HG02938 (cell line): ENCODE results near the gene CHRNA1.

Source experiments
- ATAC-seq: cut with Tn5 transposase; IDR thresholded peaks from one replicate; pipeline ENCODE4 v1.9.1; 2021; ENCODE audit warnings: mild to moderate bottlenecking, moderate library complexity; ENCODE audit not compliant: unreplicated experiment

CHRNA1 gene

DNA sequence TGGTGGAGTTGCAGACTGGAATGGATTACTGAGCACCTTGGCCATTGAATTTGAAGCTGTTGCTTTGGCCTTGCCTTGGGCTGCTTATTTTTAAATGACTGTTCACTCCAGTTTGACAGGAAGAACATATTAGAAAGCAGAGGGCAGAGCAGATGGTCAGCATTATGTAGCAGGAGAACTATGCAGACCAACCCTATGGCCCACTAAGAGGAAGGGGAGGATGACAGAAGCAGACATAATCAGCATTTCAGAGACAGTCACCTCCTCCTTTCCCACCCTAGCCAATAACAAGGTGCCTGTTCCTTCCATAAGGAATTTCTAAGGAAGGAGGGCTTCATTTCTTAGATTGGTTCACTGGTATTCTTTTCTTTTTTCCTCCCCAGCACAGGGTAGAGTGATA lies 2.4 kb downstream of the CHRNA1 start:
- no peak for ATAC-seq

- ATAC-seq = no peak
Observed at GRCh38 chr2:174760845-174761473, 3.3 kb downstream of the CHRNA1 start.

GRCh38 chr2:174759381-174760065 lies 4.7 kb downstream of the CHRNA1 start:
- ATAC-seq = no peak

DNA sequence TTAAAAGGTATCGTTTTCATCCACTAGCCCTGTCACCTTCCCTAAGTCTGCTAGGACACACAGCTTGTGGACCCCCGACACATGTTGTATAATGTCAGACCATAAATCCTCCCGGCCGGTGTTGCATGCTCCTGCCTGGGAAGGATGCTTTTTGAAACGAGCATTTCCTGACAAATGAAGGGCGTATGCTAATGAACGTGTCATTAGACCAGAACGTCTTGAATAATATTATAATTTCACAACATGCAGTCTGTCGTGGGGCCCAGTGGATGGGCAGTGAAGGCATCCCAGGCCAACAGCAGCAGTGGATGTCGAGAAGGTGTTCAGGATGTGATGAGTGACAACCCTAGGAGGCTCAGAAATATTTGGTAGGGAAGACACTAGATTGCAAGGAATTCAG lies 7.5 kb downstream of the CHRNA1 start:
- no peak for ATAC-seq

DNA sequence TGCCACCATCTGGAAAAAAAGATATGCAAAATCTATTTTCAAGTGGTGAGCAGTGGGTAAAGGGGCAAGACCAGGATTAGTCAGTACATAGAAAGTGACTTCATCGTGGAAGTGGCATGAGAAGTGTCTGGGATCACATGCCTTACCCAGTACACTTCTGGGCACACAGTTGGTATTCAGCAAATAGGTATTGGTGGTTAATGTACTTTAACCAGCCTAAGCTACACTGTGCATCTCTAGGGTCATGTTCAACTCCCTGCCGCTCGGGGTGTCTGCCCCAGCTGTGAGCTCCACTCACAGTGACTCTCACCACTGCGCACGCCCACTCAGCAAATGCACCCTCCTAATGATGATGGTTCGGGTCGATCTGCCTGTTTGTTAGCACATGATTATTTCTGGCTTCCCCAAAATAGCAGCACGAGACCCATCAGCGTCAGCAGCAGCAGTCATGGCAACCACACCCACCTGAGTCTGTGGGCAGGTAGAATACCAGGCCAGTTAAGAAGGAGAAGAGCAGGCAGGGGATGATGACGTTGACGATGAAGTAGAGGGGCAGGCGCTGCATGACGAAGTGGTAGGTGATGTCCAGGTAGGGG lies 11.1 kb downstream of the CHRNA1 start:
- ATAC-seq = peak; percentile 28

DNA sequence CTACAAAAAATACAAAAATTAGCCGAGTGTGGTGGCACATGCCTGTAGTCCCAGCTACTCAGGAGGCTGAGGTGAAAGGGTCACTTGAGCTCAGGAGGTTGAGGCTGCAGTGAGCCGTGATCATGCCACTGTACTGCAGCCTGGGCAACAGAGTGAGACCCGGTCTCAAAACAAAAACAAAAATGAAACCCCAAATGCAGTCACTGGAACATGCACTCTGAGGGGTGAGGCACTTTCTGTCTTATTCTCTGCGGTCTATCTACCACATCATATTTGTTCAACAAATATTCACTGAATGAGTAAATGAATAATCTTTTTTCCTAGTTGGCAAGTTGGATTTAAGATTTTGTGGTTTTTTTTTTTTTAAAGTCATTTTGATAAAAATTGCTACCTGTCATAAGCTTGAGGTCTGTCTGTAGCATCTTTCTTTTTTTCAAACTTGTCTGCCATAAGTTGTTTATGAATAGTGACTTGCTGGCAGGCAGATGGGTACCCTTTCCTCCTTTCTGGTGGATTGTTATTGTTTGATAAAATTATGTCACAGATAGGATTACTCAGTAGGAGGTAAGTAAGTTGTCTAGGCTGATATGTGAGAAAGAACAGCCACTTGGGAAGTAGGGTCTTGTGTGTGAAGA lies 11.8 kb downstream of the CHRNA1 start:
- peak; percentile 84 for ATAC-seq

DNA sequence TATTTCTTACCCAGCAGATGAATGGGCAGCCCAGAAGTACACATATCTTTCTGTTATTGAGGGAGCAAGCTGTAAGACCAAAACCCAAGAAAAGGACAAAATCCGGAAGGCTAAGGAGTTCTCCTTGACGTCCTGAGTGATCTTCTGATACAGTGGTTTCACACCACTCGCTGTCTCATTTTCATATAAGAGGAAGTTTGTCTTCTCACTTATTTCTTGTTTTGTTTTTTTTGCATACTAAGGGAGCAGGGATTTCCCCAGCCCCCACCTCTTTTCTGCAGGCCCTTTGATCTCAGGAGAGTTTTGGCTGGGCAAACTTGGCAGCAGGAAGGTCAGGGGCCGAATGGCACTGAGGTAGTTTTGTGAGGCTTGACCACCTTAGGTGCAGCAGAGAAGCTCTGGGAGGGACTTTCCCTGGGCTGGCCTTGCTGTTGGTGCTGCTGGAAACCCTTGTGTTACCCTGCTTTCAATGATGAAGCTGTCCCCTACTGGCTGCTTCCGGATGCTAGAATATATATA lies 13.3 kb downstream of the CHRNA1 start:
- ATAC-seq = peak; percentile 40

GRCh38 chr2:174749793-174750192 lies 14.5 kb downstream of the CHRNA1 start:
- ATAC-seq = no peak

DNA sequence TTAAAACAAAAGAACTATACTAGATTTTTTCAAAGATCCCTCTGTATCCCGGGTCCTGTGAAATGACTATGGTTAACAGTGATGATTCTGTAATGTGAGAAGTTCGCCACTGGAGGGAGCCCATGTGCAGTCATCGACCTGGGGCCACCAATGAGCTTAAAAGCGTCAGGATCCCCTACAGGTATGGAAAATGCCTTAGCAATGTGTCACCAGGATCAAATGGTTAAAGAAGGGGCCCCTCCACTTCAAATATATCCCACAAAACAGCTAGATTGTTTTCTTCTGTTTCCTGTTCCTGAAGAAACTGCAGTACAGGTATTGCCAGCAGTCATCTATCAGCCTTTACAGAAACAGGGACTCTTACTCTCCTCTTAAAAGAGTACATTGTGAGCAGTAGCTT lies 15.3 kb downstream of the CHRNA1 start:
- peak; percentile 23 for ATAC-seq

DNA sequence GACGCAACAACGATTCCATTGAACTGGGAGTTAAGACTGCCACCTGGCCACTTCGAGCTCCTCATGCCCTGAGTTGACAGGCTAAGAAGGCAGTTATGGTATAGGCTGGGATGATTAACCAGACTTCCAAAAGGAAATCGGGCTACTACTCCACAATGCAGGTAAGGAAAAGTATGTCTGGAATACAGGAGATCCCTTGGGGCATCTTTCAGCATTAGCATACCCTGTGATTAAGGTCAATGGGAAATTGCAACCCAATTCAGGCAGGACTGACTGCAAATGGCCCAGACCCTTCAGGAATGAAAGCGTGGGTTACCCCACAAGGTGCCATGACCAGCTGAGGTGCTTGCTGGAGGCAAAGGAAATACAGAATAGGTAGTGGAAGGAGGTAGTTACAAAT lies 19.1 kb downstream of the CHRNA1 start:
- ATAC-seq = no peak

GRCh38 chr2:174744111-174744510 lies 20.2 kb downstream of the CHRNA1 start:
- ATAC-seq = no peak

- no peak for ATAC-seq
Observed at GRCh38 chr2:174740721-174741120, 23.6 kb downstream of the CHRNA1 start.

- ATAC-seq = no peak
Observed at GRCh38 chr2:174738841-174739240, 25.4 kb downstream of the CHRNA1 start.

DNA sequence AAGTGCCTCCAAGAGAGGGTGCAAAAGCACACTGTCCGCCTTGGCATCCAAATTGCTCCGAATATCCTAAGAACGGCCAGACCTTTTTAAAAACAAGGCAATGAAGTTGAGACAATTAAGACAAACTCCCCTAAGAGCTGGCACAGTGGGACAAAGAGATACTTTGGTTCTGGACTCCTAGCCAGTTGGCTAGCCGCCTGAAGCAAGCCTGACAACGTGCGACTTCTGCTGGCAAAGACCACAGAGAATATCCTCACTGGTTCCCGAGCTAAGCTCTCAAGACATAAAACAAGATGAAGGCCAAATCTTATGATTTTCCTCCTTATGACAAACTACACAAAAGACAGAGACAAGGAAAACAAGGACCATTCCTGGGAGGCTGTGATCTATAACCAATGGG lies 32.7 kb downstream of the CHRNA1 start:
- no peak for ATAC-seq

DNA sequence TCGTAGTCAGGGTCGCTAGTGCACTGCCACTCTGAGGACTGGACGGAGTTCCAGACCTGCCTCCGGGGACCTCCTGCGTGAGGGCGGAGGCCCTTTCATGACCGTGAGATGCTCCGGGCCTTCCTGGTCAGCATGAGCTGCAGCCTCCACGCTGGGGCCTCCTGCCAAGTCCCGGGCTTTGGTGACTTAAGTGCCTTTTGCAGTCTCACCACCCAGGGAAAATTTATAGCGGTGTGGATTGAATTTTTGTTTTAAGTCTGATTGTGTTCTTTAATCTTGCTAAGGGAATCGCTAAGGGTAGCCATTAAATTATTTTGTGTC lies 33.6 kb downstream of the CHRNA1 start:
- no peak for ATAC-seq

- ATAC-seq = no peak
Observed at GRCh38 chr2:174729797-174730697, 34.2 kb downstream of the CHRNA1 start.

- no peak for ATAC-seq
Observed at GRCh38 chr2:174728096-174728495, 36.2 kb downstream of the CHRNA1 start.

DNA sequence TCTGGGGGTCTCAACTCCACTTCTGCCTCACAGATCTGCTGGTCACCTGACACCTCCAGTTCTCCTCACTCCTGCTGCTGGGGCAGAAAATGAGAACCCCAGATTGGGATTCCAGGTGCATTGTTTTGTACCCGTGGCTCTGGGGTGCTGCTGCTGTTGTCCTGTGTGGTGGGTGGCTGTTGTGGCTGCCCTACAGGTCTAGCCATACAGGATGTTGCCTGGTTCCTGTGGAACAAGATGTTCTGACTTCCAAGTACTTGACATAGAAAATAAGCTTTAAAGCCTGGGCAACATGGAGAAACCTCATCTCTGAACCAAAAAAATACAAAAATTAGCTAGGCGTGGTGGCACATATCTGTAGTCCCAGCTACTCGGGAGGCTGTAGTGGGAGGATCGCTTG lies 38.1 kb downstream of the CHRNA1 start:
- ATAC-seq = no peak

DNA sequence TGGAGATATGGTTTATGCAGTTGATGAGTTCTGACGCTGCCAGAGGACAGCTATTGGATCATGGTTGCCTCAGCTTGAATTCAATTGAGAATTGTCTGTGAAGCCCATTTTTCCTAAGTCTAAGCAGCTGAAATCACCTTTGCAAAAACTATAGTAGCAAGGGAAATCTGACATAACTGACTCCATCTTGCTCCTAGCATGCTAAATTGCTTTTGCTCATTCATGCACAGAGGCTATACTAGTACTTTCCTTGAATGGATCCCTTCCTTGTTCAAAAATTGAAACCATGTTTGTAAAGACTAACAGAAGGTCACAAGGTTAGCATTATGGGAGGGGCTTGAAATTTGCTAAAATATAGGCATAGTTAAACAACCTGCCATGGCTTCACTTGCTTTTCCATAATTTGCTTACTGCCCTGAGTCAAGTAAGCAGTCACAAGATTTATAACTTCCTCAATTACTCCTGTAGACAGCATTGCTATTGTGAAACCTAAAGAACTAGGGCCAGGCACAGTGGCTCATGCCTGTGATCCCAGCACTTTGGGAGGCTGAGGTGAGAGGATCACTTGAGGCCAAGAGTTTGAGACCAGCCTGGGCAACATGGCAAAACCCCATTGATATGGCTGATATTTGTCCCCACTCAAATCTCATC lies 41.2 kb downstream of the CHRNA1 start:
- ATAC-seq = no peak

DNA sequence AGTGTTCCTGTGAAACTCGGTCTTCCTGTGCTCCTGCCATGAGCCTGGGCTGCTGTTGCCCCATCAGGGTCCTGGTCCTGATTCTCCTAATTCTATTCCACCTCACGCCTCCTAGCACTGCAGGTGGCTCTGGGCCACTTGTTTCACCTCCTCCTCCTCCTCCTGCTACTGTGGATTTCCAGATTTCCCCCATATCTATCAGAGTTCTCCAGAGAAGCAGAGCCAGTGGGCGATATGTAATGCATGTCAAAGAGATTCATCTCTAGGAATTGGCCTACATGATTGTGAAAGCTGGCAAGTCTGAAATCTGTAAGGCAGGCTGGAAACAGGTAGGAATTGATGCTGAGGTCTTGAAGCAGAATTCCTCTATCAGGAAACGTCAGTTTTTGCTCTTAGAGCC lies 45.3 kb downstream of the CHRNA1 start:
- ATAC-seq = no peak
